ENCODE results near the gene LGALS12. TPM values are rescaled to one million over a fixed set of nuclear protein-coding genes. Genes with fewer than 3 reads are reported as not detected.

LGALS12 gene
- total and polyA plus RNA-seq, 4 donors = 0.12 to 0.99 (median 0.66) TPM; not detected in 1

GRCh38 chr11:63564056-63564774, 58.3 kb downstream of the LGALS12 start:
- peaks cover 13% of the 10 kb centered on the region for H3K4me1 ChIP-seq (ENCODE audit: control insufficient read depth, insufficient read depth, low read length)
- peak in 2 of 6 donors; percentile 47 to 59 for DNase-seq (ENCODE audit: low read depth in 4 of 6, low spot score in 6 of 6)
- no peaks in the 10 kb centered on the region for H3K27me3 ChIP-seq (ENCODE audit: control insufficient read depth, insufficient read depth, low read length)
- WGBS (ENCODE audit: insufficient coverage) = 45% methylated on average over 5 of the region's 7 CpGs
- no peak overlapping the region for H3K27ac ChIP-seq (ENCODE audit: low read depth, low read length)
- H3K9me3 ChIP-seq (ENCODE audit: control insufficient read depth, insufficient read depth, low read length) = no peaks in the 10 kb centered on the region
- no peaks in the 10 kb centered on the region for H3K36me3 ChIP-seq (ENCODE audit: control insufficient read depth, insufficient read depth, low read length)
- no peak overlapping the region for H3K4me3 ChIP-seq (ENCODE audit: low read depth, low read length)

GRCh38 chr11:63564784-63565350, 59.0 kb downstream of the LGALS12 start:
- H3K36me3 ChIP-seq (ENCODE audit: control insufficient read depth, insufficient read depth, low read length) = no peaks in the 10 kb centered on the region
- no peak overlapping the region for H3K4me3 ChIP-seq (ENCODE audit: low read depth, low read length)
- no peak overlapping the region for H3K27ac ChIP-seq (ENCODE audit: low read depth, low read length)
- no peaks in the 10 kb centered on the region for H3K9me3 ChIP-seq (ENCODE audit: control insufficient read depth, insufficient read depth, low read length)
- H3K4me1 ChIP-seq (ENCODE audit: control insufficient read depth, insufficient read depth, low read length) = peaks cover 13% of the 10 kb centered on the region
- no peak for DNase-seq (ENCODE audit: low read depth in 4 of 6, low spot score in 6 of 6)
- 93% methylated on average over 3 of the region's 4 CpGs for WGBS (ENCODE audit: insufficient coverage)
- no peaks in the 10 kb centered on the region for H3K27me3 ChIP-seq (ENCODE audit: control insufficient read depth, insufficient read depth, low read length)

Other genes starting within 250 kb of the LGALS12 start
- under 1 TPM in 1 of 2 donors, not detected in 1; 0.10 TPM for gene SLC22A9, start 136.3 kb upstream of the LGALS12 start, total RNA-seq
- under 1 TPM; 0.06 to 0.11 TPM for gene SLC22A9, start 136.3 kb upstream of the LGALS12 start, polyA plus RNA-seq (ENCODE audit: insufficient read length in 2 of 2)
- gene PLAAT5, start 14.9 kb upstream of the LGALS12 start, total RNA-seq = 1 to 10 TPM; 4.4 to 7.0 TPM
- 1 to 10 TPM; 4.4 to 5.5 TPM for gene PLAAT5, start 14.9 kb upstream of the LGALS12 start, polyA plus RNA-seq (ENCODE audit: insufficient read length in 2 of 2)
- gene PLAAT4, start 30.7 kb downstream of the LGALS12 start, total RNA-seq = 10 to 100 TPM; 12.2 to 45.3 TPM
- gene PLAAT4, start 30.7 kb downstream of the LGALS12 start, polyA plus RNA-seq (ENCODE audit: insufficient read length in 2 of 2) = 10 to 100 TPM; 11.6 to 15.1 TPM
- under 1 TPM in 1 of 2 donors, not detected in 1; 0.28 TPM for gene PLAAT2, start 57.3 kb downstream of the LGALS12 start, total RNA-seq
- gene PLAAT2, start 57.3 kb downstream of the LGALS12 start, polyA plus RNA-seq (ENCODE audit: insufficient read length in 2 of 2) = under 1 TPM; 0.35 to 0.72 TPM
- gene PLAAT3, start 108.3 kb downstream of the LGALS12 start, total RNA-seq = 10 to 100 TPM; 40.0 to 43.5 TPM
- gene PLAAT3, start 108.3 kb downstream of the LGALS12 start, polyA plus RNA-seq (ENCODE audit: insufficient read length in 2 of 2) = 10 to 100 TPM; 46.7 to 50.0 TPM
- 10 to 100 TPM; 56.1 to 74.7 TPM for gene ATL3, start 165.3 kb downstream of the LGALS12 start, total RNA-seq
- gene ATL3, start 165.3 kb downstream of the LGALS12 start, polyA plus RNA-seq (ENCODE audit: insufficient read length in 2 of 2) = 10 to 100 TPM; 14.0 to 14.5 TPM
- gene RTN3, start 175.4 kb downstream of the LGALS12 start, total RNA-seq = 100 to 1,000 TPM; 147 to 398 TPM
- gene RTN3, start 175.4 kb downstream of the LGALS12 start, polyA plus RNA-seq (ENCODE audit: insufficient read length in 2 of 2) = 100 to 1,000 TPM; 696 to 805 TPM